K562 (cell line): ENCODE data around the gene KCND1. TPM values are rescaled to one million over a fixed set of nuclear protein-coding genes. Genes with fewer than 3 reads are reported as not detected.
A peak's percentile ranks its signal among the peaks of the same experiment; 100 is the strongest.

Experiments
- CXXC5 ChIP-seq: fragments of 250-450 bp; sonication (Bioruptor Pico); IDR thresholded peaks from 2 replicates; pipeline ENCODE4 v1.8.0; 2022; ENCODE audit warnings: inconsistent platforms, mild to moderate bottlenecking, moderate library complexity
- LARP7 ChIP-seq: fragments of 450-650 bp; IDR thresholded peaks from 2 replicates; pipeline ENCODE4 v1.6.1; 2016
- PHF8 ChIP-seq: fragments of 200-600 bp; sonication (generic); IDR thresholded peaks from 2 replicates; pipeline ENCODE4 v1.6.1; 2012; ENCODE audit warnings: mixed run types, mild to moderate bottlenecking, inconsistent platforms, low read length, moderate library complexity, borderline replicate concordance
- RBM14 ChIP-seq: fragments of 200-400 bp; formaldehyde crosslinking; IDR thresholded peaks from 2 replicates; pipeline ENCODE4 v1.6.1; 2018; ENCODE audit warnings: low read depth, mild to moderate bottlenecking, low read length, moderate library complexity, borderline replicate concordance; ENCODE audit not compliant: insufficient read depth
- SPI1 ChIP-seq: IDR thresholded peaks from 2 replicates; pipeline ENCODE4 v1.6.1; 2011; ENCODE audit warnings: low read depth, low read length, control low read depth, borderline replicate concordance
- TFAP4 ChIP-seq: sonication (generic); formaldehyde crosslinking; IDR thresholded peaks from 2 replicates; pipeline ENCODE4 v1.8.0; 2022; ENCODE audit warnings: missing genetic modification reagents, mild to moderate bottlenecking, moderate library complexity, borderline replicate concordance
- ZNF12 ChIP-seq: sonication (generic); formaldehyde crosslinking; IDR thresholded peaks from 2 replicates; pipeline ENCODE4 v1.4.0; 2020; ENCODE audit warnings: mild to moderate bottlenecking, missing genetic modification reagents
- ZNF212 ChIP-seq: fragments of 450-650 bp; formaldehyde crosslinking; IDR thresholded peaks from 2 replicates; pipeline ENCODE4 v1.4.0; 2020; ENCODE audit warnings: mild to moderate bottlenecking
- ZNF395 ChIP-seq: fragments of 200-800 bp; sonication (Bioruptor generic); IDR thresholded peaks from 2 replicates; pipeline ENCODE4 v1.6.1; 2017; ENCODE audit warnings: missing genetic modification characterization, missing compliant biosample characterization
- ZNF584 ChIP-seq: fragments of 200-800 bp; sonication (Bioruptor generic); IDR thresholded peaks from 2 replicates; pipeline ENCODE4 v1.6.1; 2016; ENCODE audit warnings: low read depth, mild to moderate bottlenecking, missing genetic modification characterization, missing compliant biosample characterization
- ZNF589 ChIP-seq: fragments of 200-800 bp; sonication (Bioruptor generic); IDR thresholded peaks from 2 replicates; pipeline ENCODE4 v1.6.1; 2016; ENCODE audit warnings: low read depth, missing genetic modification characterization, missing compliant biosample characterization
- polyA plus RNA-seq, 8 experiments: library from polyadenylated mRNA; depleted of rRNA in 4 of 8; stranded (reverse) in 5 of 8; unstranded in 3 of 8; fragments of >200 nt; fragmentation: Nextera tagmentation in 2 of 8; fragmentation: Illumina TruSeq in 1 of 8; extraction: Ambion mirVana in 2 of 8; extraction: Trizol in 1 of 8; gene quantifications; 2 replicates each; pipeline versions ENCODE4 v1.2.1 to v1.2.3, GENCODE V29; 2011 to 2014; ENCODE audit warnings: inconsistent platforms in 1 of 8, missing spikeins in 1 of 8
- total RNA-seq, 7 experiments: library from RNA; depleted of rRNA in 6 of 7; stranded (reverse); fragments of >200 nt in 6 of 7; fragmentation: Illumina TruSeq in 2 of 7; extraction: Trizol in 2 of 7; gene quantifications; 2 replicates each; pipeline versions ENCODE4 v1.2.1 to v1.2.3, GENCODE V29; 2011 to 2021; ENCODE audit warnings: low replicate concordance in 1 of 7
- TF ChIP-seq, protein P1 (sequence below), 2 experiments: fragments of 450-650 bp; IDR thresholded peaks; 2 replicates each; pipeline ENCODE4 v1.6.1; 2016; ENCODE audit warnings: mild to moderate bottlenecking in 2 of 2, borderline replicate concordance in 1 of 2, low read depth in 1 of 2, moderate library complexity in 1 of 2
- TF ChIP-seq, protein P2 (sequence below): fragments of 250-450 bp; sonication (Bioruptor Pico); IDR thresholded peaks from 2 replicates; pipeline ENCODE4 v1.5.0; 2022; ENCODE audit warnings: mild to moderate bottlenecking

KCND1 gene
- total and polyA plus RNA-seq, 9 of the 15 experiments (the other 6 are each of a cell fraction or from before 2014, with no cell fraction given), result 0.06 to 0.83 (median 0.39) TPM; not detected in 1

GRCh38 chrX:48937054-48937907 lies 34.4 kb downstream of the KCND1 start (continued):
- TF ChIP-seq, protein P1, sequence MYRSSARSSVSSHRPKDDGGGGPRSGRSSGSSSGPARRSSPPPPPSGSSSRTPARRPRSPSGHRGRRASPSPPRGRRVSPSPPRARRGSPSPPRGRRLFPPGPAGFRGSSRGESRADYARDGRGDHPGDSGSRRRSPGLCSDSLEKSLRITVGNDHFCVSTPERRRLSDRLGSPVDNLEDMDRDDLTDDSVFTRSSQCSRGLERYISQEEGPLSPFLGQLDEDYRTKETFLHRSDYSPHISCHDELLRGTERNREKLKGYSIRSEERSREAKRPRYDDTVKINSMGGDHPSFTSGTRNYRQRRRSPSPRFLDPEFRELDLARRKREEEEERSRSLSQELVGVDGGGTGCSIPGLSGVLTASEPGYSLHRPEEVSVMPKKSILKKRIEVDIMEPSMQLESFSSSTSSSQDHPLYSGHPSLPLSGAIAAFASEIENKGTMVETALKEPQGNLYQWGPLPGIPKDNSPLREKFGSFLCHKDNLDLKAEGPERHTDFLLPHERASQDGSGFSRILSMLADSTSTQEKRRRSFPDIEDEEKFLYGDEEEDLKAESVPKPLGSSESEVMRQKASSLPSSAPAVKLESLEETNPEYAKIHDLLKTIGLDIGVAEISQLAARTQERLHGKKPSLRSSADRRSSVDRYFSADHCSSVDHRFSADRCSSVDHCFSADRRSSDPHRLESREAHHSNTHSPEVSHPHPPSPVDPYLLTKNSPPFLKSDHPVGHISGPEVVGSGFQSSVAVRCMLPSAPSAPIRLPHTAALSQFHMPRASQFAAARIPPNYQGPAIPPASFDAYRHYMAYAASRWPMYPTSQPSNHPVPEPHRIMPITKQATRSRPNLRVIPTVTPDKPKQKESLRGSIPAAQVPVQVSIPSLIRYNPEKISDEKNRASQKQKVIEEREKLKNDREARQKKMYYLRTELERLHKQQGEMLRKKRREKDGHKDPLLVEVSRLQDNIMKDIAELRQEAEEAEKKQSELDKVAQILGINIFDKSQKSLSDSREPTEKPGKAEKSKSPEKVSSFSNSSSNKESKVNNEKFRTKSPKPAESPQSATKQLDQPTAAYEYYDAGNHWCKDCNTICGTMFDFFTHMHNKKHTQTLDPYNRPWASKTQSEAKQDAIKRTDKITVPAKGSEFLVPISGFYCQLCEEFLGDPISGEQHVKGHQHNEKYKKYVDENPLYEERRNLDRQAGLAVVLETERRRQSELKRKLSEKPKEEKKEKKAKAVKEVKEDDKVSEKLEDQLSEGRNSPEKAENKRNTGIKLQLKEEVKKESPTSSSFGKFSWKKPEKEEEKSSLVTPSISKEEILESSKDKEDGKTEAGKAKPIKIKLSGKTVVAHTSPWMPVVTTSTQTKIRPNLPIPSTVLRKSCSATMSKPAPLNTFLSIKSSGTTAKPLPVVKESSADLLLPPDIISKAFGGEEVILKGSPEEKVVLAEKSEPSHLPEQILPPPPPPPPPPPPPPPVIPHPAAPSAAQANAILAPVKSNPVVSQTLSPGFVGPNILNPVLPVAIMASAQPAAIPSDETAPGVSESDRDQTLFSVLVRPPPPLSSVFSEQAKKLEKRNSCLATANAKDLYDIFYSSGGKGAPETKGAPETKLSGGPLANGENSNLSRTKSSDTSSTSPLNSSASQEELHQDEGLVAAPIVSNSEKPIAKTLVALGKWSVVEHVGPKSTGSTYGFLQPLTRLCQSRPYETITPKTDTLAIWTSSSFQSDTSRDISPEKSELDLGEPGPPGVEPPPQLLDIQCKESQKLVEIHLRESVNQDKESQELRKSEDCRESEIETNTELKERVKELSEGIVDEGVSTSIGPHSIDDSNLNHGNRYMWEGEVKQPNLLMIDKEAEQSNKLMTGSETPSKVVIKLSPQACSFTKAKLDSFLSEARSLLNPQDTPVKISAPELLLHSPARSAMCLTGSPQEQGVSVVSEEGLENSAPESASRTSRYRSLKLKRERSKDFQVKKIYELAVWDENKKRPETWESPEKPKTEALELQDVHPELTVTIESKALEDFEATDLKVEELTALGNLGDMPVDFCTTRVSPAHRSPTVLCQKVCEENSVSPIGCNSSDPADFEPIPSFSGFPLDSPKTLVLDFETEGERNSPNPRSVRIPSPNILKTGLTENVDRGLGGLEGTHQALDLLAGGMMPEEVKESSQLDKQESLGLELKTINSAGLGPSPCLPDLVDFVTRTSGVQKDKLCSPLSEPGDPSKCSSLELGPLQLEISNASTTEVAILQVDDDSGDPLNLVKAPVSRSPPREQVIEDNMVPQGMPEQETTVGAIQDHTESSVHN (IDR thresholded peaks at IDR 0.05; ENCODE audit: borderline replicate concordance in 1 of 2, low read depth in 1 of 2), result peak in 1 of 2 experiments; percentile 53; a peak in 1 of 4 replicates
- peak; percentile 87 for TF ChIP-seq SPI1
- TF ChIP-seq, protein P2, sequence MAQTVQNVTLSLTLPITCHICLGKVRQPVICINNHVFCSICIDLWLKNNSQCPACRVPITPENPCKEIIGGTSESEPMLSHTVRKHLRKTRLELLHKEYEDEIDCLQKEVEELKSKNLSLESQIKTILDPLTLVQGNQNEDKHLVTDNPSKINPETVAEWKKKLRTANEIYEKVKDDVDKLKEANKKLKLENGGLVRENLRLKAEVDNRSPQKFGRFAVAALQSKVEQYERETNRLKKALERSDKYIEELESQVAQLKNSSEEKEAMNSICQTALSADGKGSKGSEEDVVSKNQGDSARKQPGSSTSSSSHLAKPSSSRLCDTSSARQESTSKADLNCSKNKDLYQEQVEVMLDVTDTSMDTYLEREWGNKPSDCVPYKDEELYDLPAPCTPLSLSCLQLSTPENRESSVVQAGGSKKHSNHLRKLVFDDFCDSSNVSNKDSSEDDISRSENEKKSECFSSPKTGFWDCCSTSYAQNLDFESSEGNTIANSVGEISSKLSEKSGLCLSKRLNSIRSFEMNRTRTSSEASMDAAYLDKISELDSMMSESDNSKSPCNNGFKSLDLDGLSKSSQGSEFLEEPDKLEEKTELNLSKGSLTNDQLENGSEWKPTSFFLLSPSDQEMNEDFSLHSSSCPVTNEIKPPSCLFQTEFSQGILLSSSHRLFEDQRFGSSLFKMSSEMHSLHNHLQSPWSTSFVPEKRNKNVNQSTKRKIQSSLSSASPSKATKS (CRISPR knock-in tag), result no peak
- peak; percentile 84; the same call in 1 of the 2 replicates for TF ChIP-seq ZNF584
- no peak for TF ChIP-seq ZNF212
- TF ChIP-seq ZNF12 (CRISPR knock-in tag), result no peak
- peak; percentile 75 for TF ChIP-seq ZNF395 (CRISPR knock-in tag)
- no peak for TF ChIP-seq PHF8
- TF ChIP-seq TFAP4 (CRISPR knock-in tag), result peak; percentile 91
- TF ChIP-seq RBM14, result no peak
- TF ChIP-seq CXXC5 (CRISPR knock-in tag), result peak; percentile 83
- TF ChIP-seq LARP7, result no peak
- peak; percentile 85; the same call in 1 of the 2 replicates for TF ChIP-seq ZNF589 (CRISPR knock-in tag)
